LNCAP (cell line): ENCODE results near the gene HRH2.

Experiments used
- CTCF ChIP-seq: fragments of 450-650 bp; IDR thresholded peaks from 2 replicates; pipeline ENCODE4 v1.5.1; 2017; ENCODE audit warnings: mild to moderate bottlenecking

HRH2 gene

DNA sequence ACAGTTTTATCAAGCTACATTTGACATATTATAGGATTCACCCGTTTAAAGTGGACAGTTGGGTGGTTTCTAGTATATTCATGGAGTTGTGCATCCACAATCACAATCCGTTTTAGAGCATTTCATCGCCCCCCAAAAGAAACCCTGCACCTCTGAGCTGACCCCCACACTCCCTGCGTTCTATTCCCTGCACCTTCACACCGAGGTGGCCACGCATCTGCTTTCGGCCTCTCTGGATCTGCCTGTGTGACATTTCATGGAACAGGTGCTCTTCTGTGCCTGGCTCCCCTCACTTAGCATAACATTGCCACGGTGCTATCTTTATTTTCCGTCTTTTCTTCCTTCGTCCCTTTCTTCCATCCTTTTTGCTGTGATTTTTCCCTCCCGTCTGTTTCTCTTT lies 32.7 kb downstream of the HRH2 start:
- no peak for TF ChIP-seq CTCF

DNA sequence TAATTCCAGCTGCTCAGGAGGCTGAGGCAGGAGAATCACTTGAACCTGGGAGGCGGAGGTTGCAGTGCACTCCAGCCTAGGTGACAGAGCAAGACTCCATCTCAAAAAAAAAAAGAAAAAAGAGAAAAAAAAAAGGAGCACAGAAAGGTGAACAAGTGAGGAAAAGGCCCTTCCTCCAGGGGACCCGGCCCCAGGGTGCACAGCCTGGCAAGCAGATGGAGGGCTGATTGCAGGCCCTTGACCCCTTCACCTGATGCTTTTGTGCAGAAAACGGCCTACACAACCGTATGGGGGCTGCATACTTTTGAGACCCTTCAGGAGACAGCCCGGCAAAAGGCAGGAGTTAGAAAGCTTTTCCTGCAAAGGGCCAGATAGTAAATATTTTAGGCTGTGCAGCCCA lies 33.9 kb downstream of the HRH2 start:
- TF ChIP-seq CTCF = no peak

- TF ChIP-seq CTCF = no peak
These were observed 34.5 kb downstream of the HRH2 start for GRCh38 chr5:175692235-175692995.

DNA sequence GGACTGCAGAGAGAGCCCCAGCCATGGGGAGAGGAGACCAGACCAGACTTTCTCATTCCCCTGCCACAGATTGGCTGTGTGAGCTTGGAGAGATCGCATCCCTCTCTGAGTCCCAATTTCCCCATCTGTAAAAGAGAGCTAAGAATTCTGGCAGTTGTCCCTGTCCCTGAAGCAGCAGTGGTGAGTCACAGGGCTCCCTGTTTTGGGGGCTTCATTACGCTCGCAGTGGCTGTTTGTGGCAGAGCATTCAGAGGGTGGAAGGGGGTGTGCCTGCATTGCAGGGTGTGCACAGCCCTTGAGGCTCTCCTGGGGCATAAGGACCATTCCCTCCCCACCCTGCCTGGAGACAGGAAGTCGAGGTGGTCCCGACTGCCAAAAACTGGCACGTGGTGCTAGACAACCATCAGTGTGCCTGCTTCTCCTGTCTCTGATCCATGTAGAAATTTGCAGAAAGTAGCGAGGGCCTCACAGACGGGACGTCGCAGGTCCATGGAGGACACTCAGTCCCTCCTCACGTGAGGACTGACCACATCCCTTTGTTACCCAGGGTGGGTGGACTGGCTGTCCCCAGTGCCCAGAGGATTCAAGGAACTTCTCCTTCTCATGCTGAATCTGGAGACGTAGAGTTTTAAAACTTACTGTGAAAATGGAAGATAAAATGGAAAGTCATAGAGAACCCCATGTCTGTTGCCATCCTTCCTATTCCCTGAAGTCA lies 35.3 kb downstream of the HRH2 start:
- TF ChIP-seq CTCF = no peak

GRCh38 chr5:175693741-175694140 lies 35.9 kb downstream of the HRH2 start:
- no peak for TF ChIP-seq CTCF

DNA sequence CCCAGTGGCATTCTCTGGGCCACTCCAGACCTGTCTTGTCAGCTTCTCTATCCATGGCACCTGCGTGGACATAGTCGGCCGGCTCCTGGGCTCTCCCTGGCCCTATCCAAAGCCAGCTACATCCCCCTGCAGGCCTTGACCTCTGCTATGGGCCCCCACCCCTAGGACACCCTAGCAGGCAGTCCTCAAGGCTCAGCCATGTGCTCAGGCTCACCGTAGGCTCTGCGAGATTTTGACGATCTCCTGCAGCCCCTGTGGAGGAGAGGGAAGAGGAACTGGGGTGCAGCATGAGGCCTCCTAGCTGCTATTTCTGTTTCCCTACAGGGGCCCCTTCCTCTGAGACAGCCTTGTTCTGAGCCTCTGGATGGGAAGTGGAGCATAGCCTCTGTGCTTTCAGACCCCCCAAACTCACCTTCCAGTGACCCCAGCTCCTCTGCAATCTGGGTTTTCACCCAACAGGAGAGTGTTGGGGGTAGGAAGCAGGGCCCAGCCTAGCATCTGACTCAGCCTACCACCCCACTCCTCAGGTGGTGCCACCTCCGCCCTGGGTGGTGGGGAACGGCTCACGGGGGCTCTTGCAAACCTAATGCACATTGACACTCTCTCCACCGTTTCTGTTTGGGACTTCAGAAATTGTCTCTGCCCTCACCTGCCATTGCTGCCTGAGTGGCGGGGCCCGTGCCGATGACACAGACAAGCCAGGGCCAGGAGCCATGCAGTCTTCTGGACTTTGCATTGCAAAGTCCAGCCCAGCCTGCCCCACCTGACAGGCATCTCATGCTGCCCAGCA lies 36.7 kb downstream of the HRH2 start:
- no peak for TF ChIP-seq CTCF
